ENCODE measurements around the gene ARMC7. TPM values are rescaled to one million over a fixed set of nuclear protein-coding genes. Genes with fewer than 3 reads are reported as not detected.

Gene ARMC7
- total RNA-seq, 1 donor from 2014 or later, result 6.4 TPM

DNA sequence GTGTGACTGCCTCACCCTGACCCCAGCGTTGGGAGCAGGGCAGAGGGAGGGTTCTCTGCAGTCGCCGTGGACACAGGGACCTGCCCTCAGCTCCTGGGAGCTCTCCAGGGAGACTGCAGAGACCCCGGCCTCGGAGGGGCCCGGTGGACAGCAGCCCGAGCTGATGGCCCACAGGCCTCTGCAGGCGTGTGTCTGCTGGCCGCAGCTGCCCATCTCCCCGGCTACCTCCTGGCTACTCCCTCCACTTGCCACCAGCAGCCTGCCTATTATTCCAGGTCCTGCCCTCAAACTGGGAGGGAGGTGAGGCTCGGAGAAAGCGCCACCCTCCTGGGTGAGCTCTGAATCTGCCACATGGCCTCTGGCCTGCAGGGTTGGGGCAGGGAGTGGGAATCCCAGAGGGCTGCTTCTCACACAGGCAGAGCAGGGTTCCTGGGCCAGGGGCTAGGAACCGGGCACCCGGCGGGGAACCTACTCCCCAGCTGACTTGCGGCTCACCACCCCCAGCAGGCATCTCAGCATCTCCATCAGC is 14.8 kb upstream of the ARMC7 start:
- intact Hi-C loops (cut with DNase I), result no loop called here
- DNase-seq (ENCODE audit: missing footprints), result no peak

GRCh38 chr17:75096082-75096625 is 13.6 kb upstream of the ARMC7 start:
- DNase-seq (ENCODE audit: missing footprints) (peak; percentile 79), ATAC-seq (peak; percentile 85)
- intact Hi-C loops (cut with DNase I), result no loop called here

More for the DNA sequence above, 14.8 kb upstream of the ARMC7 start:
- no peak for ATAC-seq

GRCh38 chr17:75097865-75098264 is 11.9 kb upstream of the ARMC7 start:
- no peak for DNase-seq (ENCODE audit: missing footprints)
- intact Hi-C loops (cut with DNase I), result no loop called here
- no peak for ATAC-seq

DNA sequence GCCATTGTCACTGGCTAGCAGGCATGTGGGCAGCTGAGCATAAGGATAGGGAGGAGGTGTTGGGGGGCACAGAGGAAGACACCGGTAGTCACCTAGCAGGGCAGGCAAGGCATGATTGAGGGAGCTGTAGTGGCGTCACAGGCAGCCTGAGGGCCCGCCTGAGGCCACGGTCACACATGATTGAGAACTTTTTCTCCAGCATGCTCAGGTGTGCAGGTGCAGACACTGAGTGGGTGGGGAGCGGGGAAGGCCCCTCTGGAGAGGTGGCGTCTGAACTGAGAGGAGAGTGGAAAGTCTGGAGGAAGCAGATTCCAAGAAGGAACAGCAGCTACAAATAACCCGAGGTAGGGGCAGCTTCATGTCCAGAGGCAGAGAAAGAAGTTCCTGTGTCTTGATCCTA is 10.9 kb upstream of the ARMC7 start:
- no peak for DNase-seq (ENCODE audit: missing footprints)
- intact Hi-C loops (cut with DNase I), result no loop called here
- no peak for ATAC-seq

GRCh38 chr17:75099881-75100595 is 9.7 kb upstream of the ARMC7 start:
- DNase-seq (ENCODE audit: missing footprints) (no peak), ATAC-seq (no peak)
- intact Hi-C loops (cut with DNase I), result no loop called here

DNA sequence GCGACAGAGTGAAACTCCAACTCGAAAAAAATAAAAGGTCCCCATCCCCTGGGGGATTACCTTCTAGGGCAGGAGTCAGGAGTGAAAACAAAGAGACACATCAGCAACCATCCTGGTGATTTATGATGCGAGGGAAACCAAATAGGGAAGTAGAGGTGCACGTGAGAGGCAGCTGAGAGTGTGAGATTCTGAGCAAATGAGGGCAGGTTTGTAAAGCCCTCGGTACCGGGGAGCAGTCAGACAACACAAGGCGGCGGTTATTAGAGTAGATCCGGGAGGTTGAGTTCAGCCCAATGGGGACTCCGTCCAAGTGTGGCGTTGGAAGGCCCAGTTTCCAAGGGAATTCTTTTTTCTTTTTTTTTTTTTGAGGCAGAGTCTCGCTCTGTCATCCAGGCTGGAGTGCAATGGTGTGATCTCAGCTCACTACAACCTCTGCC is 7.4 kb upstream of the ARMC7 start:
- intact Hi-C loops (cut with DNase I), result no loop called here
- no peak for ATAC-seq
- no peak for DNase-seq (ENCODE audit: missing footprints)

DNA sequence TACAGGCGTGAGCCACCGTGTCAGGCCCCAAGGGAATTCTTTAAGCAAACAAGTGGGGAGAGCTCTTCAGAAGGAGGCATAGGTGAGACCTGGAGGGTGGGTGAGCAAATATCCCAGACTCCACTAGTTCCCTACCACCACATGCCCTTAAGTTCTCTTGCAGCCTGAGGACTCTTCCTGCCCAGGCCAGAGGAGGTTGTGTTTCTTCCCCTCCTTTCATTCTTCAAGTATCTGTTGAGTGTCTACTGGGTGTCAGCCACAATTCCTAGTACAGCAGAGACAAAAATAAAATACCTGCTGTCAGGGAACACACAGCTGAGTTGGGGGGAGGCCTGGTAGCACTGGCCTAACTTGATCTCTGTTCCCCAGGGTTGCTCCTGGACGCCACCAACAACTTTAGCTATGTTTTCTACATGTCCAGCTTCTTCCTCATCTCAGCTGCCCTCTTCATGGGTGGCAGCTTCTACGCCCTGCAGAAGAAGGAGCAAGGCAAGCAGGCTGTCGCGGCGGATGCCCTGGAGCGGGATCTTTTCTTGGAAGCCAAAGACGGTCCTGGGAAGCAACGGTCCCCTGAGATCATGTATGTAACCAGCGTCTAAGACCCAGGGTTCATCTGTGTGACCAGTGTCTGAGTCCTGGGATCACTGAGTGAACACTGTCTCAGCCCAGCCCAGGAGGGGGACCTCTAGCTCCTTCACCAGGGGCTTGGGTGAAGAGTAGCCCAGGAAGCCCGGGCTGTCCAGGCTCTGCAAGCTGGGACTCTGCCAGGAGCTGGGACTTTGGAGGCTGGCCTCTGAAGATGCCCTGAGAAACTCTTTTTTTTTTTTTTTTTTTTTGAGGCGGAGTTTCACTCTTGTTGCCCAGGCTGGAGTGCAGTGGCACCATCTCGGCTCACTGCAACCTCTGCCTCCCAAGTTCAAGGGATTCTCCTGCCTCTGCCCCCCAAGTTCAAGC is 5.9 kb upstream of the ARMC7 start:
- ATAC-seq (peak; percentile 53), DNase-seq (ENCODE audit: missing footprints) (no peak)
- intact Hi-C loops (cut with DNase I), result no loop called here

DNA sequence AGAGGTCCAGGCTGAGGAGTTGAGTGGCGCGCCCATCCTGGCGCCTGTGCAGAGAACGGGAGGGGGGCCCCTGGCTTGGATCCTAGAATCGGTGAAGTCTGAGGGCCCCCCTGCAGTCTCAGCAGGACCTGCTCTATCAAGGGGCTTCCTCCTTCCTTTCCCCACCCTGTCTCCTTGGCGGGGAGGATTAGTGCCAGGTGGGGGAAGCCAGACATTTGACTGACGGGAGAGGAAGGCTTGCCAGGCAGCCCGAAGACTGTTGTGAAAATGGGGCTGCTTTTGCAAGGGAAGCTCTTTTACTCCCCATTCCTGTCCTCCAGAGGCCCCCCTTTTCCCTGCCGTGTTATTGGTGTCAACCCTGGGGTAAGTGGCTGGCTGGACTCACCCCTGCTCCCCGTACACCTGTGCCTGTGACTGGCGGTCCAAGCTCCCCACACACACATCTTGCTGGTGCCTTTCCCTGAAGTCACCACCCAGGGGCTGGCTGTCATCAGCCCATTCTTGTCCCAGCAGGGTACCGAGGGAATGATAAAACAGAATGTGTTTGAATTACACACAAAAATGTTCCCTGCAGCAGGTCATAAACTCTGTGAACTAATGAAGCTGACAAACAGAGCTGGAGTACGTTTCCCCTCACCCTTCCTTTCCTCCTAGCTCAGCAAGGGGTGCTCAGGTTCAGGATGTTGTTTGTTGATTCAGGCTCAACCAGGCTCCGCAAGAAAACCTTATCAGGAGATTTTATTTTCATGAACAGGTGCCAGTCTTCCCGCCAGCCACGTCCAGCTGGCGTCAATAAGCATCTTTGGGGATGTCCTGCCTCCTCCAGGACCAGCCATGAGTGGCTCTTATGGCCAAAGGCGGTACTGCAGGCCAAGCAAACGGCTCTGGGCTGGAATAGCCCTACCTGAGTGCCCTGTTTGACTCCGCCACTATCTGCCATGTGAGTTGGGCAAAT is 4.4 kb upstream of the ARMC7 start:
- DNase-seq (ENCODE audit: missing footprints) (no peak), ATAC-seq (no peak)
- intact Hi-C loops (cut with DNase I), result loop anchor here (5.0 kb wide), 1 partner anchor 143 kb away; no protein-coding TSS in a partner anchor

DNA sequence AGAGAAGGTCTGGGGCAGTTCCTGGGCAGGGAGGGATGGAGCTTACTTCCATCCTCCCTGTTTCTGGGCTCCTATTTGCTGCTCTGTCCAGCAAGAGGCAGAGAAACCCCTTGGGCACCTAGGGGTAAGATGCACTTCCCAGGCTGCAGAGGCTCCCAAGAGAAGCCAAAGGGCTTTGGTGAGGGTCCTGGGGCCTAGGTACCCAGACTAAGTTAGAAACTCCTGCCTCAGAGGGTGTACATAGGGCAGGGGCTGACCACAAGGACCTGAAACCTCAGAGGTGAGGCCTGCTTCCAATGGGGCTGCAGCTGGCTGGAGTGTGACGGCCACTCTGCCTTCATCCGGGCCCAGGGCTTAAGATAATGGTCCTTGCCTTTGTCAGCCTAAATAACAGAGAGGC is 1.6 kb upstream of the ARMC7 start:
- ATAC-seq (no peak), DNase-seq (ENCODE audit: missing footprints) (no peak)
- intact Hi-C loops (cut with DNase I), result loop anchor here (5.0 kb wide), 1 partner anchor 146 kb away; no protein-coding TSS in a partner anchor

DNA sequence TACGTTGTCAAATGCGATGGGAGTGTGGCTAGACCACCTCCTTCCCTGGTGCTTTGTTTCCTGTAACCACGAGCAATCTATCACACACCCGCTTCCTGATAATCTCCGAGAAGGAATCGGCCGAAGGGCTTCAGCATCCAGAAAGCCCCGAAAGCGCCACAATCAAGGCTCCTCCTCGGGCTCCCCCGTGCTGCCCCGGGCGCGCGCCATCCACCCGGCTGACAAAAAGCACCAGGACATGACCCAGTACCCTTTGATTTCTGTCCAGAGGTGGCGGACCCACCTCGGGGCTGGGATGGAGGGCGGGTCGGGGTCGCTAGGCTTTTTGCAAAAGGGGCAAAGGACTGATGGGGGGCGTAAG is 743 bp upstream of the ARMC7 start:
- intact Hi-C loops (cut with DNase I), result loop anchor here (5.0 kb wide), 1 partner anchor 147 kb away; no protein-coding TSS in a partner anchor
- ATAC-seq, result no peak
- no peak for DNase-seq (ENCODE audit: missing footprints)

GRCh38 chr17:75110234-75110937 is 617 bp downstream of the ARMC7 start:
- ATAC-seq, result no peak

GRCh38 chr17:75111777-75112335 is 2.1 kb downstream of the ARMC7 start:
- DNase-seq (ENCODE audit: missing footprints), result no peak
- ATAC-seq, result no peak
- intact Hi-C loops (cut with DNase I), result no loop called here

More at GRCh38 chr17:75110234-75110937, 617 bp downstream of the ARMC7 start:
- intact Hi-C loops (cut with DNase I), result no loop called here
- DNase-seq (ENCODE audit: missing footprints), result no peak

GRCh38 chr17:75113798-75114551 is 4.2 kb downstream of the ARMC7 start:
- intact Hi-C loops (cut with DNase I), result loop anchor here (1.0 to 2.0 kb wide), 4 partner anchors 17 to 87 kb away; partner anchors contain the start of gene NT5C
- peak; percentile 87 for DNase-seq (ENCODE audit: missing footprints)
- ATAC-seq, result peak; percentile 79

DNA sequence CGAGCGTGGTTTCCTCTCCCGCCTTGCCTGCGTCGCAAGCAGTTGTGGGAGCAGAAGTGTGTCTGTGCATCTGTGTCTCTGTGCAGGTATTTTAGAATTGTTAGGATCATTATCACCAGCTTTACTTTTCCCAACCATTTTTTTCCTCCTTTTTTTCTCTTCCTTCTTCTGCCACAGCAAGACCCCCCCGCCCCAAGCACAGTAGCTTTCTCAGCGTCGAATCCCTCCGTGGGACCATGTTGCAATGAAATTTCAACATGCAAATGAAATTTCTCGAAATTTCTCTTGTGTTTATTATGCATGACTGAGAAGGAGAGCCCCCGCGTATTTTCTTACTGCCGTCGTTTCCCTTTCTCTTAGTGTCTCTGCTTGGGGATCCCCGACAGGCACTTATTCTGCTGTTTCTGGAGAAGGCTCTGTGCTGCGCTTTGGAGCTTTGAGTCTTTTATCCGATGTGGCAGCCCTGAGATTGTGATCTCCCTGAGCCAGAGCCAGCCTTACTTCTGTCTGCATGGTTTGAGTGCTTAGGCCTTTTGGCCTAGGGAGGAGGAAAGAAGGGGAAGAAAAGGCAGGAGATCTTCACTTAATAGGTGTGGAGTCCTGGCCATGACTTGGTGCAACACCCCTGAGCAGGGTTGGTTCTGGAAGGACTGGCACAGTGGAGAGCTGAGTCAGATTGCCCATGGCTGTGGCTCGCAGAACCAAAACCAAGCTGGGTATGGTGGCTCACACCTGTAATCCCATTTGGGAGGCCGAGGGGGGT is 5.0 kb downstream of the ARMC7 start:
- ATAC-seq, result no peak
- DNase-seq (ENCODE audit: missing footprints), result no peak
- intact Hi-C loops (cut with DNase I), result loop anchor here (1.0 to 2.0 kb wide), 4 partner anchors 16 to 86 kb away; partner anchors contain the start of gene NT5C

- intact Hi-C loops (cut with DNase I), result loop anchor here (2.0 kb wide), 2 partner anchors 15 to 85 kb away; partner anchors contain the start of gene NT5C
- ATAC-seq, result no peak
These were observed 5.8 kb downstream of the ARMC7 start for GRCh38 chr17:75115555-75115954.

DNA sequence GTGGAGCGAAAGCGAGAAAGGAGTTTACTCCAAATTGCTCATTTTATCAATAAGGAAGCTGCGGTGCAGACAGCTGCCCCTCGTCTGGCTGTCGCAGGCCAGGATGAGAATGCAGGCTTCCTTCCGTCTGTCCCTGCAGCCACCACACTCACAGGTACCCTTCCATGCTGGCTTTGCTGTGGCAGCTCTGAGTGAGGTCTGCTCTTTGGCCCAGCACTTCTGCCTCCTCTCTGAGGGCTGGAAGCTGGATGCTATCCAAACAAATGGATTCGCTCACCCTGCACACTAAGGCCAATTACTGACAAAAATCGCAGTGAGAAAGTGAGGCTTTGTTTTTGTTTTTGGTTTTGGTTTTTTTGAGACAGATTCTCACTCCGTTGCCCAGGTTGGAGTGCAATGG is 7.0 kb downstream of the ARMC7 start:
- intact Hi-C loops (cut with DNase I), result no loop called here
- ATAC-seq (no peak), DNase-seq (ENCODE audit: missing footprints) (no peak)

More at GRCh38 chr17:75115555-75115954, 5.8 kb downstream of the ARMC7 start:
- no peak for DNase-seq (ENCODE audit: missing footprints)
